MCF 10A (cell line): Measurements from ENCODE around the gene SVIL. TPM values are rescaled to one million over a fixed set of nuclear protein-coding genes. Genes with fewer than 3 reads are reported as not detected.
"Not testable (repeated sequence)": the region's sequence is repeated elsewhere in the genome, so short reads cannot be mapped to it uniquely, and the experiment has no call there.

Experiments
- BruUV-seq: library from RNA; stranded (reverse); fragments of 400-500 nt; replicated peaks from 2 replicates; lab custom pipeline; 2021; lab: Mats Ljungman, UMichigan
- CTCF ChIA-PET: fragments of 300-600 bp; sonication (Branson Sonifier 250); formaldehyde crosslinking; extraction: SDS; loops from one replicate; lab custom pipeline; 2021; ENCODE audit warnings: antibody characterized with exemption, inconsistent platforms; lab: Yijun Ruan, JAX
- POLR2A ChIA-PET: fragments of 300-600, 350-650 bp; sonication (Branson Sonifier 250); formaldehyde crosslinking; extraction: SDS; loops from one replicate; lab custom pipeline; 2020; ENCODE audit warnings: antibody characterized with exemption, inconsistent platforms; lab: Yijun Ruan, JAX
- DNase-seq: peaks from one replicate; pipeline ENCODE4 v3.0.0-alpha.2; 2018; ENCODE audit not compliant: unreplicated experiment
- H3K27ac Mint-ChIP-seq: one replicate; pipeline ENCODE4 v1.8.0; 2022; ENCODE audit warnings: mild to moderate bottlenecking, low read depth, mixed read lengths; ENCODE audit not compliant: unreplicated experiment
- H3K27me3 Mint-ChIP-seq: one replicate; pipeline ENCODE4 v1.8.0; 2022; ENCODE audit warnings: mixed read lengths; ENCODE audit not compliant: insufficient read depth, unreplicated experiment
- H3K36me3 Mint-ChIP-seq: one replicate; pipeline ENCODE4 v1.8.0; 2022; ENCODE audit warnings: mild to moderate bottlenecking, moderate library complexity, mixed read lengths; ENCODE audit not compliant: insufficient read depth, unreplicated experiment
- H3K4me1 Mint-ChIP-seq: one replicate; pipeline ENCODE4 v1.8.0; 2022; ENCODE audit warnings: mixed read lengths; ENCODE audit not compliant: insufficient read depth, unreplicated experiment
- H3K4me3 Mint-ChIP-seq: one replicate; pipeline ENCODE4 v1.8.0; 2022; ENCODE audit warnings: mild to moderate bottlenecking, moderate library complexity, mixed read lengths; ENCODE audit not compliant: unreplicated experiment
- H3K9me3 Mint-ChIP-seq: one replicate; pipeline ENCODE4 v1.8.0; 2022; ENCODE audit warnings: mixed read lengths; ENCODE audit not compliant: unreplicated experiment
- intact Hi-C: fragments of 100-400 bp; cut with micrococcal nuclease; formaldehyde crosslinking; loops from 2 replicates; pipeline ENCODE4 v1.14.1; 2022
- total RNA-seq: library from RNA; stranded (reverse); gene quantifications from 2 replicates; pipeline ENCODE4 v1.2.3, GENCODE V29; 2022
- TF ChIP-seq, protein P1 (sequence below): fragments of 200-600 bp; IDR thresholded peaks from one replicate; pipeline ENCODE4 v1.8.0; 2022; ENCODE audit warnings: antibody characterized with exemption, mild to moderate bottlenecking; ENCODE audit not compliant: unreplicated experiment

Gene SVIL
- total RNA-seq, 1 experiment from 2014 or later: 43.3 TPM

GRCh38 chr10:29609696-29610095 lies 25.1 kb downstream of the SVIL start:
- no peak overlapping the region for H3K4me3 Mint-ChIP-seq
- TF ChIP-seq, protein P1, sequence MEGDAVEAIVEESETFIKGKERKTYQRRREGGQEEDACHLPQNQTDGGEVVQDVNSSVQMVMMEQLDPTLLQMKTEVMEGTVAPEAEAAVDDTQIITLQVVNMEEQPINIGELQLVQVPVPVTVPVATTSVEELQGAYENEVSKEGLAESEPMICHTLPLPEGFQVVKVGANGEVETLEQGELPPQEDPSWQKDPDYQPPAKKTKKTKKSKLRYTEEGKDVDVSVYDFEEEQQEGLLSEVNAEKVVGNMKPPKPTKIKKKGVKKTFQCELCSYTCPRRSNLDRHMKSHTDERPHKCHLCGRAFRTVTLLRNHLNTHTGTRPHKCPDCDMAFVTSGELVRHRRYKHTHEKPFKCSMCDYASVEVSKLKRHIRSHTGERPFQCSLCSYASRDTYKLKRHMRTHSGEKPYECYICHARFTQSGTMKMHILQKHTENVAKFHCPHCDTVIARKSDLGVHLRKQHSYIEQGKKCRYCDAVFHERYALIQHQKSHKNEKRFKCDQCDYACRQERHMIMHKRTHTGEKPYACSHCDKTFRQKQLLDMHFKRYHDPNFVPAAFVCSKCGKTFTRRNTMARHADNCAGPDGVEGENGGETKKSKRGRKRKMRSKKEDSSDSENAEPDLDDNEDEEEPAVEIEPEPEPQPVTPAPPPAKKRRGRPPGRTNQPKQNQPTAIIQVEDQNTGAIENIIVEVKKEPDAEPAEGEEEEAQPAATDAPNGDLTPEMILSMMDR: no peak
- no TSS peak for BruUV-seq
- peak overlapping the region; percentile 27 for H3K27ac Mint-ChIP-seq
- POLR2A ChIA-PET: no interaction called here
- H3K36me3 Mint-ChIP-seq: peaks cover 26% of the 10 kb centered on the region
- no peak for DNase-seq
- CTCF ChIA-PET: interaction anchor here (0.6 to 1.5 kb wide), 4 partner anchors 14 to 205 kb away, joined by 3 to 7 read pairs (median 4); no protein-coding TSS in a partner anchor
- no peaks in the 10 kb centered on the region for H3K27me3 Mint-ChIP-seq
- peaks cover 12% of the 10 kb centered on the region for H3K4me1 Mint-ChIP-seq
- no peaks in the 10 kb centered on the region for H3K9me3 Mint-ChIP-seq
- intact Hi-C loops: no loop called here

- H3K36me3 Mint-ChIP-seq: peaks cover 27% of the 10 kb centered on the region
- H3K4me3 Mint-ChIP-seq: no peak overlapping the region
- ChIA-PET POLR2A (interaction anchor here (0.7 to 1.6 kb wide), 2 partner anchors 10 to 11 kb away, joined by 3 to 6 read pairs; no protein-coding TSS in a partner anchor), CTCF (interaction anchor here (1.4 to 1.5 kb wide), 2 partner anchors 17 to 19 kb away, joined by 4 to 5 read pairs; no protein-coding TSS in a partner anchor)
- no peaks in the 10 kb centered on the region for H3K9me3 Mint-ChIP-seq
- DNase-seq: no peak
- peak overlapping the region; percentile 27 for H3K27ac Mint-ChIP-seq
- TF ChIP-seq, protein P1: no peak
- intact Hi-C loops: no loop called here
- peaks cover 14% of the 10 kb centered on the region for H3K4me1 Mint-ChIP-seq
- BruUV-seq: no TSS peak
- no peaks in the 10 kb centered on the region for H3K27me3 Mint-ChIP-seq
Measured at GRCh38 chr10:29608476-29609301, 26.1 kb downstream of the SVIL start.

DNA sequence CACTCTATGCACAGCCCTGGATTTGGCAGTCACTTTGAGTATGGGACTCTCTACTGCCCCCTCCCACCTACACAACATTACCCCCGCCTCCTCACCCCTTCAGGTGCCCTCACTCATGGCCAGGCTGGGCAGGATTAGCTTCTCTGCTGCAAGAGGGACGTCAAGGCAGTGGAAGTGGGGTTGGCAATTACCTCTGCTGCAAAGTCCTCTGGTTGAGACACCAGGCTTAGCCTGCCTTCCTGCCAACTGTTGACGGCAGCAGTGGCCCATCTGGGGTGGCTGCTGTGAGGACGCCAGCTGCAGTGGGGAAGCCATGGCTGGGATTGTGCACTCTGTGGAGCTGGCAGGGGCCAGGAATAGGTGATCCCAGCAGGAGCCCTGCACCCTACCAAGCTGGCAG lies 26.7 kb downstream of the SVIL start:
- ChIA-PET POLR2A (interaction anchor here (0.6 to 1.6 kb wide), 2 partner anchors 9 to 11 kb away, joined by 3 to 6 read pairs; no protein-coding TSS in a partner anchor), CTCF (interaction anchor here (1.4 to 1.5 kb wide), 2 partner anchors 17 to 18 kb away, joined by 4 to 5 read pairs; no protein-coding TSS in a partner anchor)
- no peak for DNase-seq
- intact Hi-C loops: no loop called here
- no peak overlapping the region for H3K4me3 Mint-ChIP-seq
- H3K36me3 Mint-ChIP-seq: peaks cover 32% of the 10 kb centered on the region
- H3K27ac Mint-ChIP-seq: no peak overlapping the region
- TF ChIP-seq, protein P1: no peak
- peaks cover 19% of the 10 kb centered on the region for H3K4me1 Mint-ChIP-seq
- no peaks in the 10 kb centered on the region for H3K9me3 Mint-ChIP-seq
- no TSS peak for BruUV-seq
- H3K27me3 Mint-ChIP-seq: no peaks in the 10 kb centered on the region

- H3K4me3 Mint-ChIP-seq: no peak overlapping the region
- H3K9me3 Mint-ChIP-seq: no peaks in the 10 kb centered on the region
- intact Hi-C loops: no loop called here
- H3K4me1 Mint-ChIP-seq: peaks cover 19% of the 10 kb centered on the region
- POLR2A ChIA-PET: interaction anchor here (0.6 to 1.6 kb wide), 3 partner anchors 9 to 107 kb away, joined by 3 to 6 read pairs (median 5); no protein-coding TSS in a partner anchor
- no TSS peak for BruUV-seq
- TF ChIP-seq, protein P1: no peak
- DNase-seq: no peak
- H3K27me3 Mint-ChIP-seq: no peaks in the 10 kb centered on the region
- no peak overlapping the region for H3K27ac Mint-ChIP-seq
- H3K36me3 Mint-ChIP-seq: peaks cover 32% of the 10 kb centered on the region
- CTCF ChIA-PET: interaction anchor here (1.4 kb wide), 1 partner anchor 18 kb away, joined by 4 read pairs; no protein-coding TSS in a partner anchor
Measured at GRCh38 chr10:29607576-29607975, 27.2 kb downstream of the SVIL start.

- H3K36me3 Mint-ChIP-seq: peaks cover 40% of the 10 kb centered on the region
- CTCF ChIA-PET, H3K9me3 Mint-ChIP-seq, intact Hi-C loops, H3K4me3 Mint-ChIP-seq, H3K27ac Mint-ChIP-seq, H3K27me3 Mint-ChIP-seq, DNase-seq, BruUV-seq: not testable (repeated sequence)
- POLR2A ChIA-PET: interaction anchor here (0.7 kb wide), 1 partner anchor 108 kb away, joined by 5 read pairs; no protein-coding TSS in a partner anchor
- H3K4me1 Mint-ChIP-seq: peaks cover 19% of the 10 kb centered on the region
Measured at GRCh38 chr10:29606693-29607092, 28.1 kb downstream of the SVIL start.
